Endothelial cell of umbilical vein (primary cell): ENCODE results near the gene TMPRSS6. TPM values are rescaled to one million over a fixed set of nuclear protein-coding genes. Genes with fewer than 3 reads are reported as not detected.

Experiments used
- BruUV-seq: library from RNA; stranded (reverse); fragments of 400-500 nt; replicated peaks from 2 replicates; lab custom pipeline; 2021; lab: Mats Ljungman, UMichigan
- CTCF ChIA-PET: fragments of 300-600, 350-600 bp; sonication (Branson Sonifier 250); formaldehyde crosslinking; loops from one replicate; lab custom pipeline; 2021; ENCODE audit warnings: antibody characterized with exemption, inconsistent platforms; lab: Charles Lee
- POLR2A ChIA-PET: fragments of 300-600, 350-600 bp; sonication (Branson Sonifier 250); formaldehyde crosslinking; loops from one replicate; lab custom pipeline; 2021; ENCODE audit warnings: antibody characterized with exemption, inconsistent platforms; lab: Charles Lee
- DNase-seq: peaks from one replicate; pipeline ENCODE4 v3.0.0-alpha.2; 2011; ENCODE audit warnings: low read depth, low spot score
- FAIRE-seq: peaks from 2 replicates; lab custom pipeline; 2011; peaks lifted over from hg19 to GRCh38; lab: Jason Lieb, UNC
- H2AFZ ChIP-seq: 2 replicates; pipeline ENCODE4 v1.6.0; 2012; ENCODE audit warnings: low read depth, low read length, control low read depth, inconsistent platforms
- H3K27ac ChIP-seq: 2 replicates; pipeline ENCODE4 v1.5.1; 2011; ENCODE audit warnings: low read depth, mild to moderate bottlenecking, control low read depth, low read length, moderate library complexity; ENCODE audit not compliant: insufficient read depth
- H3K27me3 ChIP-seq, 2 experiments: 2 replicates each; pipeline versions ENCODE4 v1.6.0 to v1.6.1; 2011; ENCODE audit warnings: low read length in 2 of 2, mixed read lengths in 1 of 2; ENCODE audit not compliant: control insufficient read depth in 2 of 2, insufficient read depth in 2 of 2
- H3K36me3 ChIP-seq, 2 experiments: 2 replicates in 1 of 2; 3 replicates in 1 of 2; pipeline ENCODE4 v1.5.1; 2011; ENCODE audit warnings: low read length in 2 of 2, mild to moderate bottlenecking in 1 of 2, moderate library complexity in 1 of 2; ENCODE audit not compliant: control insufficient read depth in 2 of 2, insufficient read depth in 2 of 2; ENCODE audit errors: extremely low read depth in 1 of 2
- H3K4me1 ChIP-seq: 3 replicates; pipeline ENCODE4 v1.5.1; 2011; ENCODE audit warnings: mild to moderate bottlenecking, low read length; ENCODE audit not compliant: control insufficient read depth, insufficient read depth; ENCODE audit errors: extremely low read depth
- H3K4me2 ChIP-seq: 2 replicates; pipeline ENCODE4 v1.6.1; 2011; ENCODE audit warnings: low read length, control low read depth, mixed read lengths; ENCODE audit not compliant: insufficient read depth
- H3K4me3 ChIP-seq, 3 experiments: fragments of 200-600 bp in 1 of 3; sonication (generic), shearing (Covaris generic) in 1 of 3; replicated peaks in 1 of 3; 2 replicates each; pipeline ENCODE4 v1.5.1; 2011 to 2016; ENCODE audit warnings: control low read depth in 3 of 3, low read length in 3 of 3, mild to moderate bottlenecking in 2 of 3, inconsistent platforms in 1 of 3, low read depth in 1 of 3, moderate library complexity in 1 of 3; ENCODE audit not compliant: insufficient read depth in 1 of 3
- H3K79me2 ChIP-seq: 2 replicates; pipeline ENCODE4 v1.6.0; 2012; ENCODE audit warnings: low read length, inconsistent platforms; ENCODE audit not compliant: control insufficient read depth, insufficient read depth
- H3K9ac ChIP-seq: replicated peaks from 2 replicates; pipeline ENCODE3; 2011; ENCODE audit warnings: low read length, control low read depth; ENCODE audit not compliant: insufficient read depth; ENCODE audit errors: extremely low read depth
- H3K9me1 ChIP-seq: replicated peaks from 3 replicates; pipeline ENCODE4 v1.6.0; 2011; ENCODE audit warnings: mild to moderate bottlenecking, low read length; ENCODE audit not compliant: control insufficient read depth, insufficient read depth; ENCODE audit errors: extremely low read depth
- H3K9me3 ChIP-seq: replicated peaks from 2 replicates; pipeline ENCODE4 v1.5.1; 2012; ENCODE audit warnings: low read length, inconsistent platforms; ENCODE audit not compliant: control insufficient read depth, insufficient read depth
- H4K20me1 ChIP-seq: replicated peaks from 2 replicates; pipeline ENCODE3; 2011; ENCODE audit warnings: mild to moderate bottlenecking, low read length; ENCODE audit not compliant: control insufficient read depth, insufficient read depth; ENCODE audit errors: extremely low read depth
- EZH2 ChIP-seq: IDR thresholded peaks from 2 replicates; pipeline ENCODE4 v1.6.1; 2012; ENCODE audit warnings: borderline replicate concordance, low read depth, mild to moderate bottlenecking, moderate library complexity, low read length, inconsistent platforms; ENCODE audit not compliant: severe bottlenecking
- FOS ChIP-seq: IDR thresholded peaks from 2 replicates; pipeline ENCODE4 v1.6.1; 2011; ENCODE audit warnings: mild to moderate bottlenecking, low read length, moderate library complexity, borderline replicate concordance; ENCODE audit not compliant: insufficient read depth
- GATA2 ChIP-seq: IDR thresholded peaks from 2 replicates; pipeline ENCODE4 v1.7.0; 2011; ENCODE audit warnings: low read depth, mild to moderate bottlenecking, moderate library complexity, mixed read lengths, low read length; ENCODE audit not compliant: insufficient read length, insufficient read depth
- JUN ChIP-seq: IDR thresholded peaks from 2 replicates; pipeline ENCODE4 v1.6.1; 2011; ENCODE audit warnings: borderline replicate concordance, low read depth; ENCODE audit not compliant: insufficient read length, insufficient read depth
- MYC ChIP-seq: IDR thresholded peaks from one replicate; pipeline ENCODE4 v1.6.1; 2011; ENCODE audit warnings: mild to moderate bottlenecking, low read depth, low read length
- POLR2A ChIP-seq: IDR thresholded peaks from 2 replicates; pipeline ENCODE4 v1.6.1; 2012; ENCODE audit warnings: low read depth, mild to moderate bottlenecking, control low read depth, low read length
- POLR2AphosphoS5 ChIP-seq: IDR thresholded peaks from 2 replicates; pipeline ENCODE4 v1.6.1; 2012; ENCODE audit warnings: low read depth, mild to moderate bottlenecking, control low read depth, low read length, moderate library complexity; ENCODE audit not compliant: insufficient read depth
- dilution Hi-C: fragments of 300-500 bp; cut with MboI; formaldehyde crosslinking; loops from one replicate; pipeline ENCODE4 v1.15.0; 2019; ENCODE audit warnings: low sequenced_read_pairs; ENCODE audit not compliant: extremely low pct_ligation_motif_present
- intact Hi-C: fragments of 100-400 bp; cut with micrococcal nuclease; formaldehyde crosslinking; loops from one replicate; pipeline ENCODE4 v1.10.0; 2022
- polyA plus RNA-seq, 4 experiments: library from polyadenylated mRNA; depleted of rRNA in 3 of 4; stranded (reverse) in 3 of 4; unstranded in 1 of 4; fragments of >200 nt; gene quantifications; 2 replicates each; pipeline versions ENCODE4 v1.2.1 to v1.2.3, GENCODE V29; 2011 to 2012; ENCODE audit warnings: missing spikeins in 1 of 4
- total RNA-seq: library from RNA; stranded (reverse); gene quantifications from 2 replicates; pipeline ENCODE4 v1.2.3, GENCODE V29; 2021
- TF ChIP-seq, protein P1 (sequence below), 2 donors: IDR thresholded peaks; 1 replicate in 1 of 2; 2 replicates in 1 of 2; pipeline ENCODE4 v1.5.1; 2011; ENCODE audit warnings: low read length in 2 of 2, mild to moderate bottlenecking in 2 of 2, moderate library complexity in 2 of 2, control low read depth in 1 of 2, inconsistent platforms in 1 of 2, low read depth in 1 of 2; ENCODE audit not compliant: insufficient read depth in 1 of 2; ENCODE audit errors: extremely low read depth in 1 of 2
- TF ChIP-seq, protein P2 (sequence below): IDR thresholded peaks from 2 replicates; pipeline ENCODE4 v1.6.1; 2011; ENCODE audit not compliant: insufficient read depth, insufficient read length

Gene TMPRSS6
- total and polyA plus RNA-seq, 2 donors (not counting 3 experiments of a cell fraction or from before 2014, with no cell fraction given) = not detected

DNA sequence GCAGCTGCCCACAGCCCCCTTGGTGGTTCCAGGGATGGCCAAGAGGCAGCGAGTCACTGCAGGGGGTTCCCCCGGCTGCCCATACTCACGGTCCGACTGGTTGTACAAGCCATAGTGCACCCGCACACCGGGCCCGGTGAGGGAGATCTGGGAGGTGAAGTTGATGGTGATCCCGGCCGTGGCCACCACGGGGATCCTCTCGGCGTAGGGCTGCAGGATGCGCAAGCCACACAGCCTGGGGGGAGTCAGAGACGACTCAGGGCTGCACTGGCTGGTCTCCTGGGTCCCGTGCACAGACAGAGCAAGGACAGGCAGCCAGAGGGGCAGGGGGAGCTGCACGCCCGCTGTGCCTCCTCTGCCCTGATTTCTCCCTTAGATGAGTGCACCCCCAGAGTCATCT is 34.5 kb downstream of the TMPRSS6 start:
- H3K9me3 ChIP-seq = no peaks in the 10 kb centered on the region
- no peaks in the 10 kb centered on the region for H3K36me3 ChIP-seq
- ChIA-PET CTCF (no interaction called here), POLR2A (no interaction called here)
- peaks cover under 1 to 7% of the 10 kb centered on the region in 2 experiments for H3K27me3 ChIP-seq
- H4K20me1 ChIP-seq = no peaks in the 10 kb centered on the region
- intact Hi-C loops (no loop called here), dilution Hi-C loops (no loop called here)
- no peaks in the 10 kb centered on the region for H3K9me1 ChIP-seq
- H2AFZ ChIP-seq = no peak overlapping the region
- TF ChIP-seq POLR2AphosphoS5 = no peak
- TF ChIP-seq MYC = no peak
- TF ChIP-seq JUN = no peak
- TF ChIP-seq, protein P1, sequence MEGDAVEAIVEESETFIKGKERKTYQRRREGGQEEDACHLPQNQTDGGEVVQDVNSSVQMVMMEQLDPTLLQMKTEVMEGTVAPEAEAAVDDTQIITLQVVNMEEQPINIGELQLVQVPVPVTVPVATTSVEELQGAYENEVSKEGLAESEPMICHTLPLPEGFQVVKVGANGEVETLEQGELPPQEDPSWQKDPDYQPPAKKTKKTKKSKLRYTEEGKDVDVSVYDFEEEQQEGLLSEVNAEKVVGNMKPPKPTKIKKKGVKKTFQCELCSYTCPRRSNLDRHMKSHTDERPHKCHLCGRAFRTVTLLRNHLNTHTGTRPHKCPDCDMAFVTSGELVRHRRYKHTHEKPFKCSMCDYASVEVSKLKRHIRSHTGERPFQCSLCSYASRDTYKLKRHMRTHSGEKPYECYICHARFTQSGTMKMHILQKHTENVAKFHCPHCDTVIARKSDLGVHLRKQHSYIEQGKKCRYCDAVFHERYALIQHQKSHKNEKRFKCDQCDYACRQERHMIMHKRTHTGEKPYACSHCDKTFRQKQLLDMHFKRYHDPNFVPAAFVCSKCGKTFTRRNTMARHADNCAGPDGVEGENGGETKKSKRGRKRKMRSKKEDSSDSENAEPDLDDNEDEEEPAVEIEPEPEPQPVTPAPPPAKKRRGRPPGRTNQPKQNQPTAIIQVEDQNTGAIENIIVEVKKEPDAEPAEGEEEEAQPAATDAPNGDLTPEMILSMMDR (IDR thresholded peaks at IDR 0.05; ENCODE audit: extremely low read depth in 1 of 2, insufficient read depth in 1 of 2, low read depth in 1 of 2, low read length in 2 of 2) = no peak
- TF ChIP-seq EZH2 = no peak
- TF ChIP-seq GATA2 = no peak
- no peak for TF ChIP-seq FOS
- TF ChIP-seq, protein P2, sequence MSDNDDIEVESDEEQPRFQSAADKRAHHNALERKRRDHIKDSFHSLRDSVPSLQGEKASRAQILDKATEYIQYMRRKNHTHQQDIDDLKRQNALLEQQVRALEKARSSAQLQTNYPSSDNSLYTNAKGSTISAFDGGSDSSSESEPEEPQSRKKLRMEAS = no peak
- TF ChIP-seq POLR2A = no peak
- H3K4me1 ChIP-seq = peaks cover 9% of the 10 kb centered on the region
- DNase-seq (no peak), FAIRE-seq (no peak)
- H3K79me2 ChIP-seq = no peaks in the 10 kb centered on the region
- no peak overlapping the region for H3K4me3 ChIP-seq
- no peak overlapping the region for H3K27ac ChIP-seq
- BruUV-seq = no TSS peak
- H3K4me2 ChIP-seq = no peak overlapping the region
- H3K9ac ChIP-seq = no peak overlapping the region
